OCI-LY7 (cell line): Measurements from ENCODE around the gene SMOC2.

Experiments
- CTCF ChIP-seq: fragments of 200-600 bp; sonication (generic); conservative IDR thresholded peaks from 2 replicates; pipeline ENCODE4 v1.5.1; 2014; ENCODE audit warnings: mild to moderate bottlenecking, antibody characterized with exemption, low read length, moderate library complexity, mixed read lengths
- EZH2phosphoT487 ChIP-seq: fragments of 200-600 bp; sonication (generic); IDR thresholded peaks from 2 replicates; pipeline ENCODE4 v1.6.1; 2018; ENCODE audit warnings: low read depth, borderline replicate concordance, mild to moderate bottlenecking, mixed run types, antibody characterized with exemption, low read length, moderate library complexity, mixed read lengths

GRCh38 chr6:168678077-168678476 is 237.1 kb downstream of the SMOC2 start:
- TF ChIP-seq EZH2phosphoT487 (no peak), CTCF (no peak)
